Endodermal cell (in vitro differentiated cells): ENCODE results near the gene SLC39A10. TPM values are rescaled to one million over a fixed set of nuclear protein-coding genes. Genes with fewer than 3 reads are reported as not detected.

Source experiments
- DNase-seq: peaks from one replicate; pipeline ENCODE4 v3.0.0-alpha.2; 2017
- H3K27ac ChIP-seq: 2 replicates; pipeline ENCODE4 v1.5.1; 2013; ENCODE audit warnings: mild to moderate bottlenecking, low read depth, low read length, moderate library complexity
- H3K27me3 ChIP-seq: 2 replicates; pipeline ENCODE4 v1.6.1; 2013; ENCODE audit warnings: mild to moderate bottlenecking, low read length, moderate library complexity; ENCODE audit not compliant: insufficient read depth, control insufficient read depth, poor library complexity, severe bottlenecking
- H3K36me3 ChIP-seq: 2 replicates; pipeline ENCODE4 v1.7.0; 2013; ENCODE audit warnings: mild to moderate bottlenecking, low read length, moderate library complexity; ENCODE audit not compliant: control insufficient read depth, insufficient read depth
- H3K4me1 ChIP-seq: one replicate; pipeline ENCODE4 v1.7.0; 2013; ENCODE audit warnings: low read length; ENCODE audit not compliant: control insufficient read depth, insufficient read depth
- H3K4me3 ChIP-seq: 2 replicates; pipeline ENCODE4 v1.5.1; 2013; ENCODE audit warnings: mild to moderate bottlenecking, low read length, moderate library complexity
- H3K9ac ChIP-seq: 2 replicates; pipeline ENCODE4 v1.6.1; 2013; ENCODE audit warnings: mild to moderate bottlenecking, low read length, moderate library complexity; ENCODE audit not compliant: poor library complexity, severe bottlenecking; ENCODE audit errors: extremely low read depth
- H3K9me3 ChIP-seq: 2 replicates; pipeline ENCODE4 v1.6.1; 2013; ENCODE audit warnings: mild to moderate bottlenecking, low read length, moderate library complexity; ENCODE audit not compliant: control insufficient read depth
- H3K27ac Mint-ChIP-seq: 2 replicates; pipeline ENCODE4 v1.8.0; 2020; ENCODE audit warnings: mixed read lengths
- H3K27me3 Mint-ChIP-seq: 2 replicates; pipeline ENCODE4 v1.8.0; 2021; ENCODE audit warnings: mild to moderate bottlenecking, mixed read lengths; ENCODE audit not compliant: insufficient read depth
- H3K36me3 Mint-ChIP-seq: 2 replicates; pipeline ENCODE4 v1.8.0; 2020; ENCODE audit warnings: low read depth, mixed read lengths
- H3K4me1 Mint-ChIP-seq: 2 replicates; pipeline ENCODE4 v1.8.0; 2020; ENCODE audit warnings: mixed read lengths
- H3K4me3 Mint-ChIP-seq: 2 replicates; pipeline ENCODE4 v1.8.0; 2020; ENCODE audit warnings: mild to moderate bottlenecking, moderate library complexity, mixed read lengths
- H3K9me3 Mint-ChIP-seq: 2 replicates; pipeline ENCODE4 v1.8.0; 2020; ENCODE audit warnings: mild to moderate bottlenecking, mixed read lengths
- CTCF ChIP-seq: fragments of 200-600 bp; sonication (generic); conservative IDR thresholded peaks from 2 replicates; pipeline ENCODE4 v1.5.0; 2021; ENCODE audit warnings: antibody characterized with exemption, mild to moderate bottlenecking
- WGBS, 2 experiments: methylation state at CpG; one replicate each; pipeline versions ENCODE4 v1.1.5 to v1.1.7; 2013; ENCODE audit warnings: missing lambda C conversion rate in 2 of 2, mixed read lengths in 1 of 2; ENCODE audit not compliant: insufficient coverage in 1 of 2, insufficient read length in 1 of 2; 5-methylcytosine and 5-hydroxymethylcytosine counted together
- total RNA-seq, 2 donors: library from RNA; stranded (reverse); fragmentation: NEBNext Ultra II Directional in 1 of 2; extraction: Animal tissue kit (Norgen Biotek cat#: 25700) in 1 of 2; gene quantifications; 2 replicates in 1 of 2; 3 replicates in 1 of 2; pipeline ENCODE4 v1.2.1, GENCODE V29; 2021

SLC39A10 gene
- total RNA-seq, 2 donors from 2014 or later: 79.6 to 113 TPM

- H3K27me3 ChIP-seq: no peaks in the 10 kb centered on the region
- H3K27ac Mint-ChIP-seq: no peak overlapping the region
- H3K4me1 ChIP-seq: no peaks in the 10 kb centered on the region
- WGBS, 2 experiments: 87 to 94% methylated on average over 3 to 6 of the region's 6 CpGs
- H3K36me3 ChIP-seq: peaks cover 24% of the 10 kb centered on the region
- no peaks in the 10 kb centered on the region for H3K9me3 Mint-ChIP-seq
- H3K36me3 Mint-ChIP-seq: peaks cover 43% of the 10 kb centered on the region
- H3K27ac ChIP-seq: no peak overlapping the region
- no peak for DNase-seq
- no peaks in the 10 kb centered on the region for H3K27me3 Mint-ChIP-seq
- H3K4me3 ChIP-seq: no peak overlapping the region
- H3K4me1 Mint-ChIP-seq: no peaks in the 10 kb centered on the region
- H3K9ac ChIP-seq: no peak overlapping the region
- no peaks in the 10 kb centered on the region for H3K9me3 ChIP-seq
- no peak for TF ChIP-seq CTCF
- no peak overlapping the region for H3K4me3 Mint-ChIP-seq
These were observed 77.4 kb downstream of the SLC39A10 start for GRCh38 chr2:195734395-195734794.

DNA sequence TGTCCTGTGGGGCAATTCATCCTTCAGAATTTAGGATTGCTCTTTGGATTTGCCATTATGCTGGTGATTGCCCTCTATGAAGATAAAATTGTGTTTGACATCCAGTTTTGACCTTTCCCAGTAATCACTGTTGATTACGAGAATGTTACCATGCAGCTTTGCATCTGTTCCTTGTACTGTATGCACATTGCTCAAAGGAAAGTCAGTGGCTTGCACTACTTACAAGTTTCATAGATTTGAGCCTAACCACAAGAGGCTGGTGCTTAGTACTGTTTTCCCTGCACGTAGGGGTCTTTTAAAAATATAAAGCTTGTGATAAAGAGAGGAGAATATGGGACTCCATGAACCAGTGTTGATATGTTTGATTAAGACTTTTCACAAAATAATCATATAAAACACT lies 77.9 kb downstream of the SLC39A10 start:
- H3K4me1 ChIP-seq: no peaks in the 10 kb centered on the region
- H3K27me3 ChIP-seq: no peaks in the 10 kb centered on the region
- Mint-ChIP-seq H3K4me3 (no peak overlapping the region), H3K36me3 (peaks cover 44% of the 10 kb centered on the region), H3K27me3 (no peaks in the 10 kb centered on the region), H3K9me3 (no peaks in the 10 kb centered on the region), H3K27ac (no peak overlapping the region), H3K4me1 (no peaks in the 10 kb centered on the region)
- H3K9me3 ChIP-seq: no peaks in the 10 kb centered on the region
- no peak for TF ChIP-seq CTCF
- H3K9ac ChIP-seq: no peak overlapping the region
- no peak overlapping the region for H3K4me3 ChIP-seq
- peaks cover 20% of the 10 kb centered on the region for H3K36me3 ChIP-seq
- 89% methylated on average over 2 of the region's 2 CpGs; no CpG with 5 or more reads in 1 of the 2 experiments for WGBS, 2 experiments
- H3K27ac ChIP-seq: no peak overlapping the region
- DNase-seq: no peak

DNA sequence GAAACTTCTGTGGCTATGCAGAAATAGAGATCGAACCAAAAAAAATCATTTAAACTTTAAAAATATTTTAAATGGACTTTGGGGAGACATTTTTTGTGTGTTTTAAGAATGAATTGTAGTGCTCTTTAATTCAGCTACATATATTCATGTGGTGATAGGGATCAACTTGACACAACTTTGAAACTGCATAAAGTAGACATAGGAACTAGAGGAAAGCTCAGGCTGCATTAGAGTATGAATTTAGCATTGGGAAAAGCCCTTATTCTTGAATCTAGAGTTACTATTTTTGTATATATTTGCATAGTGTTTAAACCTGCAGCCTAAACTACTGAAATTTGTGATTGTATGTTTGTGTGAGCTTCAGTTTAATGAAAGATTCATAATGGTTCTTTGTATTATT lies 78.3 kb downstream of the SLC39A10 start:
- DNase-seq: no peak
- Histone ChIP-seq H3K4me3 (no peak overlapping the region), H3K9ac (no peak overlapping the region), H3K36me3 (peaks cover 16% of the 10 kb centered on the region), H3K9me3 (no peaks in the 10 kb centered on the region), H3K4me1 (no peaks in the 10 kb centered on the region), H3K27me3 (no peaks in the 10 kb centered on the region), H3K27ac (no peak overlapping the region)
- TF ChIP-seq CTCF: no peak
- Mint-ChIP-seq H3K4me1 (no peaks in the 10 kb centered on the region), H3K27ac (no peak overlapping the region), H3K27me3 (no peaks in the 10 kb centered on the region), H3K9me3 (no peaks in the 10 kb centered on the region), H3K4me3 (no peak overlapping the region), H3K36me3 (peaks cover 44% of the 10 kb centered on the region)
- WGBS, 2 experiments: 75% methylated on average over 1 of the region's 1 CpG; no CpG with 5 or more reads in 1 of the 2 experiments
